ENCODE results near the gene RAD51B.
A peak's percentile ranks its signal among the peaks of the same experiment; 100 is the strongest.

Gene RAD51B

DNA sequence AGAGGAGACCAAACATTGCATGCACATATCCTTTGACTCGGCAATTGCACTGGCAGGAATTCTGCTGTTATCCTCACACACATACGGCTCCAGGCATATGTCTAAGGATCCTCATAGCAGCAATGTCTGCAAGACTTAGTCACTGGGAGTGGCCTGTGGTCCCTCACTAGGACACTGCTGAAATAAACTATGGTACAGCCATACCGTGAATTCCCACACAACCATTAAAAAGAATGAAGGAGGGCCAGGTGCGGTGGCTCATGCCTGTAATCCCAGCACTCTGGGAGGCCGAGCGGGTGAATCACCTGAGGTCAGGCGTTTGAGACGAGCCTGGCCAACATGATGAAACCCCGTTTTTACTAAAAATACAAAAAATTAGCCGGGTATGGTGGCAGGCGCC, 868.2 kb downstream of the RAD51B start:
- no peaks in the 10 kb centered on the region for H3K36me3 ChIP-seq (ENCODE audit: control insufficient read depth, insufficient read depth, low read length)
- H3K27ac ChIP-seq (ENCODE audit: low read depth, low read length, severe bottlenecking), result no peak overlapping the region
- H3K4me3 ChIP-seq (ENCODE audit: extremely low read depth, insufficient read depth, low read length, poor library complexity, severe bottlenecking), result no peak overlapping the region
- H3K9me3 ChIP-seq (ENCODE audit: control insufficient read depth, low read length), result no peaks in the 10 kb centered on the region
- 86 to 91% methylated on average over 10 to 11 of the region's 11 CpGs for WGBS, 2 experiments (ENCODE audit: insufficient coverage in 2 of 2)
- H3K4me1 ChIP-seq (ENCODE audit: control insufficient read depth, insufficient read depth, low read length, poor library complexity, severe bottlenecking), result peaks cover 66% of the 10 kb centered on the region

GRCh38 chr14:68688872-68689371, 869.3 kb downstream of the RAD51B start:
- Histone ChIP-seq H3K4me3 (ENCODE audit: extremely low read depth, insufficient read depth, low read length, poor library complexity, severe bottlenecking) (no peak overlapping the region), H3K36me3 (ENCODE audit: control insufficient read depth, insufficient read depth, low read length) (no peaks in the 10 kb centered on the region), H3K9me3 (ENCODE audit: control insufficient read depth, low read length) (no peaks in the 10 kb centered on the region), H3K27ac (ENCODE audit: low read depth, low read length, severe bottlenecking) (peak overlapping the region; percentile 10), H3K4me1 (ENCODE audit: control insufficient read depth, insufficient read depth, low read length, poor library complexity, severe bottlenecking) (peaks cover 54% of the 10 kb centered on the region)
- WGBS, 2 experiments (ENCODE audit: insufficient coverage in 2 of 2), result 46 to 62% methylated on average over 7 of the region's 9 CpGs

- Histone ChIP-seq H3K4me1 (ENCODE audit: control insufficient read depth, insufficient read depth, low read length, poor library complexity, severe bottlenecking) (peaks cover 49% of the 10 kb centered on the region), H3K36me3 (ENCODE audit: control insufficient read depth, insufficient read depth, low read length) (no peaks in the 10 kb centered on the region), H3K27ac (ENCODE audit: low read depth, low read length, severe bottlenecking) (no peak overlapping the region), H3K4me3 (ENCODE audit: extremely low read depth, insufficient read depth, low read length, poor library complexity, severe bottlenecking) (no peak overlapping the region), H3K9me3 (ENCODE audit: control insufficient read depth, low read length) (no peaks in the 10 kb centered on the region)
- WGBS, 2 experiments (ENCODE audit: insufficient coverage in 2 of 2), result 64% methylated on average over 3 of the region's 5 CpGs; no CpG with 5 or more reads in 1 of the 2 experiments
Observed at GRCh38 chr14:68689511-68689910, 869.9 kb downstream of the RAD51B start.

GRCh38 chr14:68690089-68690958, 870.7 kb downstream of the RAD51B start:
- 81 to 91% methylated on average over 9 to 12 of the region's 13 CpGs for WGBS, 2 experiments (ENCODE audit: insufficient coverage in 2 of 2)
- Histone ChIP-seq H3K36me3 (ENCODE audit: control insufficient read depth, insufficient read depth, low read length) (no peaks in the 10 kb centered on the region), H3K9me3 (ENCODE audit: control insufficient read depth, low read length) (no peaks in the 10 kb centered on the region), H3K4me3 (ENCODE audit: extremely low read depth, insufficient read depth, low read length, poor library complexity, severe bottlenecking) (no peak overlapping the region), H3K4me1 (ENCODE audit: control insufficient read depth, insufficient read depth, low read length, poor library complexity, severe bottlenecking) (peaks cover 49% of the 10 kb centered on the region), H3K27ac (ENCODE audit: low read depth, low read length, severe bottlenecking) (peak overlapping the region; percentile 49)

DNA sequence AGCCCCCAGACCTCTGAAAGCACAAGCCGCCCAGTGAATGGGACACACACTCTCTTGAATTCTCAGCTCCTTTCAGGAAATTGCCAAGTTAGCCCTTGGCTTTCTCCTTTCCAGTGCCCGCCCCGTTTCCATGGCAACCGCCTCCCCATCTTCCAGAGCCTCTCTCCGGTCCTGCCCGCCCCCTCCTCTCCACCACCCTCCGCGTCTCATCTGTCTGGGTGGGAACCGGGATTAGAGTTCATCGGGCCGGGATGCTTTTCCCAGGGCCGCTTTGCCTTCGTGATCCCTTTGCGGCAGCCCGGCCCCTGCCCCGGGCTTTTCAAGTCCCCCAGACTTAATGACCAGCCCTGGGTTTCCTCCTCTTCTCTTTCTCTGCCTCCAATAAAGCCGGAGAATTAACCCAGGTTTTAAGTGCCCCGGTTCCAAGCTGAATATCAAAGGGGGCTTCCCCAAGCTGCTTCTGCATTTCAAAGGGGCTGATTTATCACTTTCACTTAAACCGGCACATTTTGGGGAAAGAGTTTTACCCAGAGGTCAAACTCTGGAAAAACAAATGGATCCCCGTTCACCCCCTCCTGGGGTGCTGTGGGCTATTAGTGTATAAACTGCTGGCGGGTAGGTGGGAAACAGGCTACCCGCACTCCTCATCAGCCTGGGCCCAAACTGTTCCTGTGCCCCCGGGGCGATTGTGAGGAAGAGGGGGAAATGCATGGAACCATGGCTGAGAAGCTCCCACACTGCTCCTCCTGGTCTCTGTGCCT, 871.6 kb downstream of the RAD51B start:
- 21 to 31% methylated on average over 10 to 19 of the region's 24 CpGs for WGBS, 2 experiments (ENCODE audit: insufficient coverage in 2 of 2)
- Histone ChIP-seq H3K9me3 (ENCODE audit: control insufficient read depth, low read length) (no peaks in the 10 kb centered on the region), H3K36me3 (ENCODE audit: control insufficient read depth, insufficient read depth, low read length) (no peaks in the 10 kb centered on the region), H3K27ac (ENCODE audit: low read depth, low read length, severe bottlenecking) (peak overlapping the region; percentile 49), H3K4me1 (ENCODE audit: control insufficient read depth, insufficient read depth, low read length, poor library complexity, severe bottlenecking) (peaks cover 47% of the 10 kb centered on the region), H3K4me3 (ENCODE audit: extremely low read depth, insufficient read depth, low read length, poor library complexity, severe bottlenecking) (no peak overlapping the region)

GRCh38 chr14:68691792-68692118, 872.2 kb downstream of the RAD51B start:
- H3K4me1 ChIP-seq (ENCODE audit: control insufficient read depth, insufficient read depth, low read length, poor library complexity, severe bottlenecking), result peaks cover 45% of the 10 kb centered on the region
- WGBS, 2 experiments (ENCODE audit: insufficient coverage in 2 of 2), result 34 to 73% methylated on average over 1 to 3 of the region's 3 CpGs
- peak overlapping the region; percentile 16 for H3K27ac ChIP-seq (ENCODE audit: low read depth, low read length, severe bottlenecking)
- H3K9me3 ChIP-seq (ENCODE audit: control insufficient read depth, low read length), result no peaks in the 10 kb centered on the region
- no peaks in the 10 kb centered on the region for H3K36me3 ChIP-seq (ENCODE audit: control insufficient read depth, insufficient read depth, low read length)
- no peak overlapping the region for H3K4me3 ChIP-seq (ENCODE audit: extremely low read depth, insufficient read depth, low read length, poor library complexity, severe bottlenecking)

- no peaks in the 10 kb centered on the region for H3K36me3 ChIP-seq (ENCODE audit: control insufficient read depth, insufficient read depth, low read length)
- whole genome bisulfite sequencing, 2 experiments (ENCODE audit: insufficient coverage in 2 of 2), result 92 to 93% methylated on average over 8 of the region's 8 CpGs
- no peak overlapping the region for H3K4me3 ChIP-seq (ENCODE audit: extremely low read depth, insufficient read depth, low read length, poor library complexity, severe bottlenecking)
- H3K4me1 ChIP-seq (ENCODE audit: control insufficient read depth, insufficient read depth, low read length, poor library complexity, severe bottlenecking), result peaks cover 45% of the 10 kb centered on the region
- H3K27ac ChIP-seq (ENCODE audit: low read depth, low read length, severe bottlenecking), result no peak overlapping the region
- H3K9me3 ChIP-seq (ENCODE audit: control insufficient read depth, low read length), result no peaks in the 10 kb centered on the region
Observed at GRCh38 chr14:68692216-68692615, 872.6 kb downstream of the RAD51B start.

DNA sequence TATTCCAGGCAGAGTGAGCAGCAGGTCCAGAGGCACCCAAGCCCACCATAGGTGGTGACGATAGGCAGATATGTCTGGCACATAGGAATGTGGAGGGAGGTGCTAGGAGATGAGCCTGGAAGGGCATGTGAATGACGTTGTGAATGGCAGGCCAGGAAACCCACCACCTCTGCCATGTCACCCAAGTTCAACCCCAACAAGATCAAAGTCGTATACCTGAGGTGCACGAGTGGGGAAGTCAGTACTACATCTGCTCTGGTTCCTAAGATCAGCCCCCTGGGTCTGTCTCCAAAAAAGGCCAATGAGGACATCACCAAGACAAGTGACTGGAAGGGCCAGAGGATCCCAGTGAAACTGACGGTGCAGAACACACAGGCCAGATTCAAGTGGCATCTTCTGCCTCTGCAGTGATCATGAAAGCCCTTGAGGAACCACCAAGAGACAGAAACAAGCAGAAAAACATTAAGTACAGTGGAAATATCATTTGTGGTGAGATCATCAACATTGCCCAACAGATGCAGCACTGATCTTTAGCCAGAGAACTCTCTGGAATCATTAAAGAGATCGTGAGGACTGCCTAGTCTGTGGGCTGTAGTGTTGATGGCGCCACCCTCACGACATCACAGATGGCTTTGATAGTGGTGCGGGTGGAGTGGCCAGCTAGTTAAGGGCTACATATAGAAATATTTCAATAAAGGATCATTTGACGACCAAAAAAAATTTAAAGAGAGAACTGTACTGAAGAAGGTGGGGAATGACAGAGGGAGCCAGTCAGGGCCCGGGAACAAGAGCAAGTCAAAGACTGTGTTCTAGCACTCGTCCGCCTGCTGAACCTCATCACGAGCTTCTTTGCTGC, 873.6 kb downstream of the RAD51B start:
- Histone ChIP-seq H3K36me3 (ENCODE audit: control insufficient read depth, insufficient read depth, low read length) (no peaks in the 10 kb centered on the region), H3K4me1 (ENCODE audit: control insufficient read depth, insufficient read depth, low read length, poor library complexity, severe bottlenecking) (peaks cover 39% of the 10 kb centered on the region), H3K27ac (ENCODE audit: low read depth, low read length, severe bottlenecking) (no peak overlapping the region), H3K9me3 (ENCODE audit: control insufficient read depth, low read length) (no peaks in the 10 kb centered on the region), H3K4me3 (ENCODE audit: extremely low read depth, insufficient read depth, low read length, poor library complexity, severe bottlenecking) (no peak overlapping the region)
- 93 to 96% methylated on average over 9 to 13 of the region's 14 CpGs for WGBS, 2 experiments (ENCODE audit: insufficient coverage in 2 of 2)

GRCh38 chr14:68693926-68694325, 874.3 kb downstream of the RAD51B start:
- WGBS, 2 experiments (ENCODE audit: insufficient coverage in 2 of 2), result 92 to 100% methylated on average over 1 to 2 of the region's 2 CpGs
- Histone ChIP-seq H3K9me3 (ENCODE audit: control insufficient read depth, low read length) (no peaks in the 10 kb centered on the region), H3K4me1 (ENCODE audit: control insufficient read depth, insufficient read depth, low read length, poor library complexity, severe bottlenecking) (peaks cover 31% of the 10 kb centered on the region), H3K27ac (ENCODE audit: low read depth, low read length, severe bottlenecking) (no peak overlapping the region), H3K36me3 (ENCODE audit: control insufficient read depth, insufficient read depth, low read length) (no peaks in the 10 kb centered on the region), H3K4me3 (ENCODE audit: extremely low read depth, insufficient read depth, low read length, poor library complexity, severe bottlenecking) (no peak overlapping the region)

GRCh38 chr14:68694516-68695235, 875.1 kb downstream of the RAD51B start:
- no peaks in the 10 kb centered on the region for H3K36me3 ChIP-seq (ENCODE audit: control insufficient read depth, insufficient read depth, low read length)
- no peaks in the 10 kb centered on the region for H3K9me3 ChIP-seq (ENCODE audit: control insufficient read depth, low read length)
- H3K4me3 ChIP-seq (ENCODE audit: extremely low read depth, insufficient read depth, low read length, poor library complexity, severe bottlenecking), result no peak overlapping the region
- H3K27ac ChIP-seq (ENCODE audit: low read depth, low read length, severe bottlenecking), result no peak overlapping the region
- H3K4me1 ChIP-seq (ENCODE audit: control insufficient read depth, insufficient read depth, low read length, poor library complexity, severe bottlenecking), result peaks cover 24% of the 10 kb centered on the region
- 94 to 99% methylated on average over 4 to 6 of the region's 7 CpGs for WGBS, 2 experiments (ENCODE audit: insufficient coverage in 2 of 2)

Data from mesodermal cell (in vitro differentiated cells).